Loucy (cell line): Measurements from ENCODE around the gene CD300LD.

Experiments used
- H2AFZ ChIP-seq: fragments of 200-600 bp; sonication (generic); 2 replicates; pipeline ENCODE4 v1.6.0; 2016; ENCODE audit warnings: antibody characterized with exemption, mild to moderate bottlenecking, low read length, moderate library complexity
- H3F3A ChIP-seq: fragments of 200-600 bp; 2 replicates; pipeline ENCODE4 v1.6.0; 2016; ENCODE audit warnings: antibody characterized with exemption, low read depth, mild to moderate bottlenecking
- H3K27me3 ChIP-seq: fragments of 200-600 bp; sonication (generic); 2 replicates; pipeline ENCODE4 v1.6.1; 2014; ENCODE audit warnings: low read length, mild to moderate bottlenecking; ENCODE audit not compliant: insufficient read depth, poor library complexity, severe bottlenecking
- H3K36me3 ChIP-seq: fragments of 200-600 bp; sonication (generic); 2 replicates; pipeline ENCODE4 v1.6.1; 2016; ENCODE audit warnings: low read length; ENCODE audit not compliant: insufficient read depth
- H3K4me1 ChIP-seq: fragments of 200-600 bp; sonication (generic); 2 replicates; pipeline ENCODE4 v1.5.1; 2014; ENCODE audit warnings: low read length, mild to moderate bottlenecking; ENCODE audit not compliant: insufficient read depth, poor library complexity, severe bottlenecking
- H3K4me2 ChIP-seq: fragments of 200-600 bp; sonication (generic); 2 replicates; pipeline ENCODE4 v1.6.0; 2014; ENCODE audit warnings: antibody characterized with exemption, low read length, low read depth, mild to moderate bottlenecking; ENCODE audit not compliant: poor library complexity, severe bottlenecking
- H3K4me3 ChIP-seq: fragments of 200-600 bp; sonication (generic); 2 replicates; pipeline ENCODE4 v1.5.1; 2014; ENCODE audit warnings: low read length, mild to moderate bottlenecking, mixed read lengths; ENCODE audit not compliant: poor library complexity, severe bottlenecking
- H3K79me2 ChIP-seq: fragments of 200-600 bp; sonication (generic); 2 replicates; pipeline ENCODE4 v1.6.1; 2014; ENCODE audit warnings: low read length; ENCODE audit not compliant: insufficient read depth
- H3K9ac ChIP-seq: fragments of 200-600 bp; sonication (generic); 2 replicates; pipeline ENCODE4 v1.6.0; 2014; ENCODE audit warnings: mild to moderate bottlenecking, low read depth, low read length, moderate library complexity; ENCODE audit not compliant: poor library complexity, severe bottlenecking
- H3K9me2 ChIP-seq: fragments of 200-600 bp; sonication (generic); replicated peaks from 2 replicates; pipeline ENCODE4 v1.6.1; 2016; ENCODE audit warnings: low read depth, low read length, mixed read lengths
- H3K9me3 ChIP-seq: fragments of 200-600 bp; sonication (generic); 2 replicates; pipeline ENCODE4 v1.6.1; 2014; ENCODE audit warnings: mild to moderate bottlenecking, antibody characterized with exemption, low read length, low read depth; ENCODE audit not compliant: insufficient read depth
- H4K20me1 ChIP-seq: fragments of 200-600 bp; sonication (generic); 2 replicates; pipeline ENCODE4 v1.6.0; 2014; ENCODE audit warnings: antibody characterized with exemption, low read length, mild to moderate bottlenecking; ENCODE audit not compliant: insufficient read depth, poor library complexity, severe bottlenecking
- CTCF ChIP-seq: fragments of 200-600 bp; sonication (generic); conservative IDR thresholded peaks from 2 replicates; pipeline ENCODE4 v1.5.1; 2014; ENCODE audit warnings: mild to moderate bottlenecking, antibody characterized with exemption, low read length
- EZH2phosphoT487 ChIP-seq: fragments of 200-600 bp; IDR thresholded peaks from 2 replicates; pipeline ENCODE4 v1.6.1; 2018; ENCODE audit warnings: antibody characterized with exemption, mild to moderate bottlenecking, moderate library complexity, borderline replicate concordance

Gene CD300LD

DNA sequence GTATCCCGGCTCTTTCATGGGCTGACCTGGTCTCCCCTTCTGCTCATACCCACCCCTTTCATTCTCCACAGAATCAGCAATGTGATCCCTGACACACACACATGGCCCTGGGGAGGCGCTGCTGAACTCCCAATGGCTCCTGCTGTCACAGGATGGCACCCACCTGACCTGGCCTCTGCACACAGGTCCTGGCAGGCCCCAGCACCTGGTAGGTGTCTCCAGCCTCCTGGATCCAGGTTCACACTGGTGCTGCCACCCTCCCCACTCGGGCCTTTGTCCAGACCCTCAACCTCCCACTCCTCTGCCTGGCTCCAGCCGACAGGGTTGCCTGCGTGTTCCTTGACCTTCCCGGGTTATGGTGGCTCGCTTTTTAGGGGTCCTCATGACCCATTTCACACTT is 44.8 kb downstream of the CD300LD start:
- Histone ChIP-seq H3K9me2 (no peaks in the 10 kb centered on the region), H3F3A (no peaks in the 10 kb centered on the region), H3K4me3 (no peak overlapping the region), H3K4me2 (peak overlapping the region; percentile 39), H3K9me3 (no peaks in the 10 kb centered on the region), H2AFZ (no peak overlapping the region), H4K20me1 (no peaks in the 10 kb centered on the region), H3K27me3 (no peaks in the 10 kb centered on the region), H3K4me1 (peaks cover 24% of the 10 kb centered on the region), H3K79me2 (no peaks in the 10 kb centered on the region), H3K36me3 (no peaks in the 10 kb centered on the region), H3K9ac (no peak overlapping the region)
- TF ChIP-seq EZH2phosphoT487 (no peak), CTCF (no peak)

GRCh38 chr17:74546586-74546985 is 45.5 kb downstream of the CD300LD start:
- TF ChIP-seq EZH2phosphoT487 (no peak), CTCF (no peak)
- H3K4me2 ChIP-seq, result no peak overlapping the region

GRCh38 chr17:74545843-74546230 is 46.2 kb downstream of the CD300LD start, which contains the start of gene CD300C:
Gene CD300C (minus strand): TSS chr17:74546115. CDS start chr17:74545782, 333 bp downstream.
- Histone ChIP-seq H3K36me3 (no peaks in the 10 kb centered on the region), H4K20me1 (no peaks in the 10 kb centered on the region), H3K9me2 (no peaks in the 10 kb centered on the region), H3K9ac (no peak within 1 kb of the TSS), H3K4me2 (peak within 1 kb of the TSS; percentile 4), H3K27me3 (no peaks in the 10 kb centered on the region), H3F3A (no peaks in the 10 kb centered on the region), H3K4me1 (peaks cover 24% of the 10 kb centered on the region), H3K9me3 (no peaks in the 10 kb centered on the region), H3K79me2 (no peaks in the 10 kb centered on the region), H2AFZ (peak within 1 kb of the TSS; percentile 75; the same call in 1 of the 2 replicates), H3K4me3 (no peak within 1 kb of the TSS)
- no peak for TF ChIP-seq CTCF
- no peak for TF ChIP-seq EZH2phosphoT487

More at GRCh38 chr17:74546586-74546985, 45.5 kb downstream of the CD300LD start:
- Histone ChIP-seq H3F3A (no peaks in the 10 kb centered on the region), H3K9ac (no peak overlapping the region), H3K79me2 (no peaks in the 10 kb centered on the region), H3K9me3 (no peaks in the 10 kb centered on the region), H2AFZ (no peak overlapping the region), H4K20me1 (no peaks in the 10 kb centered on the region), H3K36me3 (no peaks in the 10 kb centered on the region), H3K9me2 (no peaks in the 10 kb centered on the region), H3K27me3 (no peaks in the 10 kb centered on the region), H3K4me3 (no peak overlapping the region), H3K4me1 (peaks cover 24% of the 10 kb centered on the region)
